ENCODE measurements around the gene BID. TPM values are rescaled to one million over a fixed set of nuclear protein-coding genes. Genes with fewer than 3 reads are reported as not detected.

The BID gene
- total RNA-seq, 1 donor from 2014 or later = 22.1 TPM

- no peak overlapping the region for H3K4me3 ChIP-seq (ENCODE audit: low read depth, low read length)
- H3K36me3 ChIP-seq (ENCODE audit: control insufficient read depth, insufficient read depth, low read length) = peaks cover 19% of the 10 kb centered on the region
- no peaks in the 10 kb centered on the region for H3K27me3 ChIP-seq (ENCODE audit: control insufficient read depth, insufficient read depth, low read length)
- no peak for TF ChIP-seq CTCF (IDR thresholded peaks at IDR 0.05; ENCODE audit: insufficient read depth, low read length, severe bottlenecking)
- FAIRE-seq = no peak
- DNase-seq (ENCODE audit: low read depth) = no peak
These were observed 45.5 kb downstream of the BID start for GRCh38 chr22:17728786-17729185.

DNA sequence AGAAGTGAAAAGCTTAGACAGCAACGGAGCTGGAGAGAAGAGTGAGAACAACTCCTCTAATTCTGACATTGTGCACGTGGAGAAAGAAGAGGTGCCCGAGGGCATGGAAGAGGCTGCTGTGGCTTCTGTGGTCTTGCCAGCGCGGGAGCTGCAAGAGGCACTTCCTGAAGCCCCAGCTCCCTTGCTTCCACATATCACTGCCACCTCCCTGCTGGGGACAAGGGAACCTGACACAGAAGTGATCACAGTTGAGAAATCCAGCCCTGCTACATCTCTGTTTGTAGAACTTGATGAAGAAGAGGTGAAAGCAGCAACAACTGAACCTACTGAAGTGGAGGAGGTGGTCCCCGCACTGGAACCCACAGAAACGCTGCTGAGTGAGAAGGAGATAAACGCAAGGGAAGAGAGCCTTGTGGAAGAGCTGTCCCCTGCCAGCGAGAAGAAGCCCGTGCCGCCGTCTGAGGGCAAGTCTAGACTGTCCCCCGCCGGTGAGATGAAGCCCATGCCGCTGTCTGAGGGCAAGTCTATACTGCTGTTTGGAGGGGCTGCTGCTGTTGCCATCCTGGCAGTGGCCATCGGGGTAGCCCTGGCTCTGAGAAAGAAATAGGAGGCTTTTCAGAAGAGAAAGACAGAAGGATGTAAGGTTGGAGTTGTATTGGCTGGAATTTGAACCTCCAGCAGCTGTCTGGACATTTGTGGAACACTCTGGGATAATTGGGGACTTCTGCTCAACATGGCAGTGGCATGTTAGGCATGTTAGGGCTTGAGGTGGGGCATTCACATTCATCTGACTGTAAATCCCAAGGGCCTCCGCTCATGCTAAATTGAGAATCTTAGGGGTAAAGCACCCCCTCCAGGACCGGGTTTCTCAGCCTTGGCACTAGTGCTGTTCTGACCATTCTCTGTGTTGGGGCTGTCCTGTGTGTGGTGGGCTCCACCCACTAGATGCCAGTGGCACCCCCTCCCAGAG lies 47.1 kb downstream of the BID start:
- H3K36me3 ChIP-seq (ENCODE audit: control insufficient read depth, insufficient read depth, low read length) = peaks cover 19% of the 10 kb centered on the region
- FAIRE-seq (no peak), DNase-seq (ENCODE audit: low read depth) (no peak)

DNA sequence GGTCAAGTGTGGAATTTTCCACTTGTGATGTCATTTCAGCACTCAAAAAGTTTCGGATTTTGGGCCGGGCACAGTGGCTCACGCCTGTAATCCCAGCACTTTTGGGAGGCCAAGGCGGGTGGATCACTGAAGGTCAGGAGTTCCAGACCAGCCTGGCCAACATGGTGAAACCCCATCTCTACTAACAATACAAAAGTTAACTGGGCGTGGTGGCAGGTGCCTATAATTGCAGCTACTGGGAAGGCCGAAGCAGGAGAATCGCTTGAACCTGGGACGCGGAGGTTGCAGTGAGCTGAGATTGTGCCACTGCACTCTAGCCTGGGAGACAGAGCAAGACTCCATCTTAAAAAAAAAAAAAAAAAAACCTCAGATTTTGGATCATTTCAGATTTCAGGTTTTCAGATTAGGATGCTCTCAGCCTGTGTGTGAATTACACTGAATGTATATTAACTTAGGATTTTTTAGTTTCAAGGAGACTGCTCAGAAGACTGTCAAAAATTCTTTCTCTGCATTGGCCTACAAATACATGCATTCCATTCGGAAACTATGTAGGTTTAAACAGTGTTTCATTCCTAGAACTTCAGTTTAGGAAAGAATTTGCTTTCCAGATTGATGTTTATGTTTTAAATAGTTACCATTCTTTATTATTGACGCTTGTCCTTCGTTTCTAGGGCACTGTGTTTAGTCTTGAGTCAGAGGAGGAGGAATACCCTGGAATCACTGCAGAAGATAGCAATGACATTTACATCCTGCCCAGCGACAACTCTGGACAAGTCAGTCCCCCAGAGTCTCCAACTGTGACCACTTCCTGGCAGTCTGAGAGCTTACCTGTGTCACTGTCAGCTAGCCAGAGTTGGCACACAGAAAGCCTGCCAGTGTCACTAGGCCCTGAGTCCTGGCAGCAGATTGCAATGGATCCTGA lies 48.0 kb downstream of the BID start:
- peaks cover 19% of the 10 kb centered on the region for H3K36me3 ChIP-seq (ENCODE audit: control insufficient read depth, insufficient read depth, low read length)
- no peaks in the 10 kb centered on the region for H3K27me3 ChIP-seq (ENCODE audit: control insufficient read depth, insufficient read depth, low read length)
- TF ChIP-seq CTCF (IDR thresholded peaks at IDR 0.05; ENCODE audit: insufficient read depth, low read length, severe bottlenecking) = no peak
- DNase-seq (ENCODE audit: low read depth) = no peak
- H3K4me3 ChIP-seq (ENCODE audit: low read depth, low read length) = no peak overlapping the region
- no peak for FAIRE-seq

More for the DNA sequence above, 47.1 kb downstream of the BID start:
- H3K4me3 ChIP-seq (ENCODE audit: low read depth, low read length) = no peak overlapping the region
- no peak for TF ChIP-seq CTCF (IDR thresholded peaks at IDR 0.05; ENCODE audit: insufficient read depth, low read length, severe bottlenecking)
- no peaks in the 10 kb centered on the region for H3K27me3 ChIP-seq (ENCODE audit: control insufficient read depth, insufficient read depth, low read length)

GRCh38 chr22:17725500-17725796 lies 48.8 kb downstream of the BID start:
- DNase-seq (ENCODE audit: low read depth) (no peak), FAIRE-seq (no peak)
- peaks cover 19% of the 10 kb centered on the region for H3K36me3 ChIP-seq (ENCODE audit: control insufficient read depth, insufficient read depth, low read length)
- H3K4me3 ChIP-seq (ENCODE audit: low read depth, low read length) = no peak overlapping the region
- H3K27me3 ChIP-seq (ENCODE audit: control insufficient read depth, insufficient read depth, low read length) = no peaks in the 10 kb centered on the region
- no peak for TF ChIP-seq CTCF (IDR thresholded peaks at IDR 0.05; ENCODE audit: insufficient read depth, low read length, severe bottlenecking)

- no peak for TF ChIP-seq CTCF (IDR thresholded peaks at IDR 0.05; ENCODE audit: insufficient read depth, low read length, severe bottlenecking)
- no peak for FAIRE-seq
These were observed 49.4 kb downstream of the BID start for GRCh38 chr22:17724678-17725499.

More at GRCh38 chr22:17724678-17725499, 49.4 kb downstream of the BID start:
- Histone ChIP-seq H3K27me3 (ENCODE audit: control insufficient read depth, insufficient read depth, low read length) (no peaks in the 10 kb centered on the region), H3K4me3 (ENCODE audit: low read depth, low read length) (no peak overlapping the region), H3K36me3 (ENCODE audit: control insufficient read depth, insufficient read depth, low read length) (peaks cover 19% of the 10 kb centered on the region)
- no peak for DNase-seq (ENCODE audit: low read depth)
